Lung (tissue), 12 donors: Measurements from ENCODE around the gene SELENOF. TPM values are rescaled to one million over a fixed set of nuclear protein-coding genes. Genes with fewer than 3 reads are reported as not detected.

ENCODE experiments used
- ATAC-seq: fragments of 200-7000 bp; cut with Tn5 transposase; one replicate; pipeline ENCODE4 v1.9.1; 2020; ENCODE audit warnings: moderate number of reproducible peaks; ENCODE audit not compliant: insufficient read depth, low FRiP score
- DNase-seq, 3 donors: peaks; one replicate each; pipeline ENCODE4 v3.0.0-alpha.2; 2013 to 2017
- H3K27ac ChIP-seq, 2 donors: one replicate each; pipeline ENCODE4 v1.5.1; 2013; ENCODE audit warnings: mild to moderate bottlenecking in 2 of 2, moderate library complexity in 2 of 2, control low read depth in 1 of 2, inconsistent platforms in 1 of 2, low read depth in 1 of 2, low read length in 1 of 2
- H3K27me3 ChIP-seq, 3 donors: one replicate each; pipeline ENCODE4 v1.5.1; 2013; ENCODE audit warnings: low read length in 2 of 3; ENCODE audit not compliant: control insufficient read depth in 3 of 3, insufficient read depth in 3 of 3
- H3K36me3 ChIP-seq, 4 donors: one replicate each; pipeline ENCODE4 v1.5.1; 2013; ENCODE audit warnings: low read length in 4 of 4, mild to moderate bottlenecking in 1 of 4, moderate library complexity in 1 of 4; ENCODE audit not compliant: control insufficient read depth in 4 of 4, insufficient read depth in 4 of 4
- H3K4me1 ChIP-seq, 5 donors: one replicate each; pipeline ENCODE4 v1.5.1; 2013; ENCODE audit warnings: low read length in 5 of 5, mild to moderate bottlenecking in 2 of 5, moderate library complexity in 1 of 5; ENCODE audit not compliant: control insufficient read depth in 5 of 5, insufficient read depth in 5 of 5
- H3K4me3 ChIP-seq: one replicate; pipeline ENCODE4 v1.5.1; 2013; ENCODE audit warnings: mild to moderate bottlenecking, control low read depth, moderate library complexity
- H3K9ac ChIP-seq, 2 donors: one replicate each; pipeline ENCODE4 v1.5.1; 2013; ENCODE audit warnings: low read length in 2 of 2, control low read depth in 1 of 2; ENCODE audit not compliant: insufficient read depth in 1 of 2
- H3K9me3 ChIP-seq, 4 donors: one replicate each; pipeline ENCODE4 v1.5.1; 2013; ENCODE audit warnings: low read length in 3 of 4, mild to moderate bottlenecking in 1 of 4, moderate library complexity in 1 of 4; ENCODE audit not compliant: control insufficient read depth in 4 of 4, insufficient read depth in 3 of 4
- CTCF ChIP-seq: IDR thresholded peaks from 2 replicates; pipeline ENCODE4 v1.5.1; 2012; ENCODE audit warnings: mild to moderate bottlenecking; ENCODE audit errors: control extremely low read depth, extremely low read depth
- WGBS, 2 donors: extraction: QIAGEN DNeasy Blood & Tissue Kit; methylation state at CpG; one replicate each; pipeline ENCODE4 v1.1.7; 2013; 5-methylcytosine and 5-hydroxymethylcytosine counted together
- polyA plus RNA-seq, 2 donors: library from polyadenylated mRNA; stranded (reverse); fragments of 200-250 nt; gene quantifications; one replicate each; pipeline ENCODE4 v1.2.1, GENCODE V29; 2013
- total RNA-seq, 2 donors: library from RNA; depleted of rRNA in 1 of 2; stranded (reverse); fragments of >200 nt in 1 of 2; gene quantifications; one replicate each; pipeline ENCODE4 v1.2.1, GENCODE V29; 2014 to 2021
- donor health status: control.
- donor health status: control.
- donor health status: Bipolar disorder and iron deficiency.
- donor health status: healthy.
- donor health status: DM: yes; HTN: yes; CAD: no.

Gene SELENOF
- total and polyA plus RNA-seq, 4 donors: 132 to 240 (median 207) TPM

- H3K4me3 ChIP-seq: no peak overlapping the region
- no peaks in the 10 kb centered on the region for H3K27me3 ChIP-seq
- 89 to 96% methylated on average over 3 of the region's 3 CpGs for WGBS, 2 donors
- no peaks in the 10 kb centered on the region for H3K9me3 ChIP-seq
- TF ChIP-seq CTCF: no peak
- no peak for DNase-seq
- H3K27ac ChIP-seq: no peak overlapping the region
- no peak overlapping the region for H3K9ac ChIP-seq
- no peak for ATAC-seq
- no peaks in the 10 kb centered on the region for H3K36me3 ChIP-seq
- H3K4me1 ChIP-seq: peaks cover 0 to 7% (median 0%) of the 10 kb centered on the region in 5 donors
Measured at GRCh38 chr1:86829321-86829720, 84.6 kb downstream of the SELENOF start.

- DNase-seq (no peak), ATAC-seq (no peak)
- Histone ChIP-seq H3K36me3 (no peaks in the 10 kb centered on the region), H3K4me1 (peaks cover 0 to 10% (median 4%) of the 10 kb centered on the region in 5 donors), H3K4me3 (no peak overlapping the region), H3K9ac (no peak overlapping the region), H3K27ac (no peak overlapping the region), H3K27me3 (no peaks in the 10 kb centered on the region), H3K9me3 (no peaks in the 10 kb centered on the region)
- no peak for TF ChIP-seq CTCF
- 44 to 74% methylated on average over 3 of the region's 3 CpGs for WGBS, 2 donors
Measured at GRCh38 chr1:86828024-86828423, 85.9 kb downstream of the SELENOF start.

GRCh38 chr1:86826856-86827255, 87.1 kb downstream of the SELENOF start:
- no peaks in the 10 kb centered on the region for H3K27me3 ChIP-seq
- no peaks in the 10 kb centered on the region for H3K9me3 ChIP-seq
- no peak overlapping the region for H3K4me3 ChIP-seq
- no peak for ATAC-seq
- peaks cover 0 to 10% (median 4%) of the 10 kb centered on the region in 5 donors for H3K4me1 ChIP-seq
- H3K27ac ChIP-seq: no peak overlapping the region
- no peaks in the 10 kb centered on the region for H3K36me3 ChIP-seq
- no peak for DNase-seq
- H3K9ac ChIP-seq: no peak overlapping the region
- no peak for TF ChIP-seq CTCF

- no peak for ATAC-seq
Measured at GRCh38 chr1:86825319-86825718, 88.6 kb downstream of the SELENOF start.

More at GRCh38 chr1:86825319-86825718, 88.6 kb downstream of the SELENOF start:
- 55 to 79% methylated on average over 2 of the region's 2 CpGs for WGBS, 2 donors
- H3K4me3 ChIP-seq: no peak overlapping the region
- no peak overlapping the region for H3K9ac ChIP-seq
- no peaks in the 10 kb centered on the region for H3K36me3 ChIP-seq
- H3K4me1 ChIP-seq: peaks cover 0 to 10% (median 4%) of the 10 kb centered on the region in 5 donors
- peak in 2 of 3 donors; percentile 47 to 69 for DNase-seq
- no peaks in the 10 kb centered on the region for H3K9me3 ChIP-seq
- no peaks in the 10 kb centered on the region for H3K27me3 ChIP-seq
- no peak overlapping the region for H3K27ac ChIP-seq
- TF ChIP-seq CTCF: no peak
